Measurements from ENCODE around the gene MRPL17. TPM values are rescaled to one million over a fixed set of nuclear protein-coding genes. Genes with fewer than 3 reads are reported as not detected.
A peak's percentile ranks its signal among the peaks of the same experiment; 100 is the strongest.

MRPL17 gene
- total RNA-seq, 4 donors from 2014 or later: 30.6 to 452 (median 55.0) TPM

- Histone ChIP-seq H3K27me3 (no peaks in the 10 kb centered on the region), H3K9me3 (no peaks in the 10 kb centered on the region), H3K36me3 (no peaks in the 10 kb centered on the region), H3K4me1 (no peaks in the 10 kb centered on the region), H3K27ac (no peak overlapping the region), H3K4me3 (no peak overlapping the region)
- DNase-seq: no peak
- intact Hi-C loops (cut with DNase I; ENCODE audit: low total_unique reads): no loop called here
- TF ChIP-seq CTCF (IDR thresholded peaks at IDR 0.05) (no peak), POLR2A (IDR thresholded peaks at IDR 0.05) (no peak)
Observed at GRCh38 chr11:6673523-6674218, 9.5 kb downstream of the MRPL17 start.

- Histone ChIP-seq H3K36me3 (no peaks in the 10 kb centered on the region), H3K27me3 (no peaks in the 10 kb centered on the region), H3K4me1 (no peaks in the 10 kb centered on the region), H3K4me3 (no peak overlapping the region), H3K27ac (no peak overlapping the region), H3K9me3 (no peaks in the 10 kb centered on the region)
- TF ChIP-seq CTCF (IDR thresholded peaks at IDR 0.05) (no peak), POLR2A (IDR thresholded peaks at IDR 0.05) (no peak)
- intact Hi-C loops (cut with DNase I; ENCODE audit: low total_unique reads): no loop called here
- DNase-seq: no peak
Observed at GRCh38 chr11:6671991-6672390, 11.1 kb downstream of the MRPL17 start.

GRCh38 chr11:6670202-6670830 lies 12.8 kb downstream of the MRPL17 start:
- Histone ChIP-seq H3K4me3 (no peak overlapping the region), H3K27me3 (no peaks in the 10 kb centered on the region), H3K27ac (no peak overlapping the region), H3K9me3 (no peaks in the 10 kb centered on the region), H3K4me1 (no peaks in the 10 kb centered on the region), H3K36me3 (no peaks in the 10 kb centered on the region)
- intact Hi-C loops (cut with DNase I; ENCODE audit: low total_unique reads): no loop called here
- TF ChIP-seq POLR2A (IDR thresholded peaks at IDR 0.05) (no peak), CTCF (IDR thresholded peaks at IDR 0.05) (no peak)
- DNase-seq: no peak

- no peaks in the 10 kb centered on the region for H3K27me3 ChIP-seq
- TF ChIP-seq CTCF (IDR thresholded peaks at IDR 0.05): peak; percentile 45 to 59 (median 56)
- no peak for TF ChIP-seq POLR2A (IDR thresholded peaks at IDR 0.05)
- no peaks in the 10 kb centered on the region for H3K4me1 ChIP-seq
- no peaks in the 10 kb centered on the region for H3K36me3 ChIP-seq
- no peaks in the 10 kb centered on the region for H3K9me3 ChIP-seq
- H3K27ac ChIP-seq: peak overlapping the region in 1 of 2 donors; percentile 50
- no peak overlapping the region for H3K4me3 ChIP-seq
- intact Hi-C loops (cut with DNase I; ENCODE audit: low total_unique reads): no loop called here
- DNase-seq: no peak
Observed at GRCh38 chr11:6667733-6668374, 15.3 kb downstream of the MRPL17 start.
